ENCODE measurements around the gene SMYD3. TPM values are rescaled to one million over a fixed set of nuclear protein-coding genes. Genes with fewer than 3 reads are reported as not detected.

The SMYD3 gene
- polyA plus RNA-seq, 1 experiment, result 39.9 TPM

- ChIA-PET CTCF (interaction anchor here (0.9 to 1.6 kb wide), 4 partner anchors 9 to 1331 kb away, joined by 3 to 18 read pairs (median 4); no protein-coding TSS in a partner anchor), POLR2A (interaction anchor here (0.6 kb wide), 1 partner anchor 8 kb away, joined by 3 read pairs; no protein-coding TSS in a partner anchor)
- no peak for DNase-seq (ENCODE audit: low read depth, low spot score)
- TF ChIP-seq CTCF (IDR thresholded peaks at IDR 0.05; ENCODE audit: low read depth, low read length), result no peak
- no peak overlapping the region for H3K27ac ChIP-seq (ENCODE audit: low read depth, low read length)
- peak overlapping the region; percentile 8 for H3K4me3 ChIP-seq (ENCODE audit: low read depth, low read length)
- no peaks in the 10 kb centered on the region for H3K27me3 ChIP-seq (ENCODE audit: control insufficient read depth, insufficient read depth, low read length)
- no peaks in the 10 kb centered on the region for H3K9me3 ChIP-seq (ENCODE audit: control insufficient read depth, insufficient read depth, low read length)
These were observed 23.5 kb downstream of the SMYD3 start for GRCh38 chr1:246483569-246483933.

DNA sequence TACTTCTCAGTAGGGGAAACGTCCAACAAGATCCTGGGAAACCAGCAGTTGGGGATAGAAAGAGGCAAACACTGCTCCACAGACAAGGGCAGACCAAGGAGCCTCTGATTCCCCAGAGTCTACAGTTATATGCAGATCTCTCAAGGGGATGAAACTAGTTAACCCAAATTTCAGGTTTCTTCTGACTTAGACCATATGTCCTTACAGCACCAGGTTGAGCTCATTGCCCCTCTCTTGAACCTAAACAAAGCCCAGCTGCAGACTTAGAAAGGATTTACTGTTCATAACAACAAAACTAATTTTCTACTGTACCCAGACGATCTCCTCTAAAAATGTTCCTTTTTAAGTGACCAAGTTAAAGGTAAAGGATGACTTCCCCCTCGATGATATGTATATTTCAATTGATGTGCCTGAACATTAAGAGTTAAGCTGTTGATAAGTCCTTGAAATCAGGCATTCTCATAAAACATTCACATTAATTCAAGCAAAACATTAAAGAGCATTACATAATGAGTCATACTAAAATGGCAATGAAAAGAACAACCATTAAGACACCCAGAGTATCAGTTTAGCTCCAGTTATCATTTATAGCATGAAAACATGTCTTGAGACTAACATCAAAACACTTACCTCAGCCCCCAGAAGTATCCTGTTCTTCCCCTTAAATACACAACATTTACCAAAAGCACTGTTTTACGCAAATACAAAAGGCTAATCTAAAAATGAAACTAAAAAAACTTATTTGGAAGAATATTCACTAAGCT is 24.1 kb downstream of the SMYD3 start:
- peak; percentile 32 for DNase-seq (ENCODE audit: low read depth, low spot score)
- Histone ChIP-seq H3K9me3 (ENCODE audit: control insufficient read depth, insufficient read depth, low read length) (no peaks in the 10 kb centered on the region), H3K27me3 (ENCODE audit: control insufficient read depth, insufficient read depth, low read length) (no peaks in the 10 kb centered on the region), H3K4me3 (ENCODE audit: low read depth, low read length) (peak overlapping the region; percentile 8), H3K27ac (ENCODE audit: low read depth, low read length) (peak overlapping the region; percentile 65)
- TF ChIP-seq CTCF (IDR thresholded peaks at IDR 0.05; ENCODE audit: low read depth, low read length), result no peak
- ChIA-PET POLR2A (interaction anchor here (0.6 kb wide), 1 partner anchor 9 kb away, joined by 3 read pairs; no protein-coding TSS in a partner anchor), CTCF (interaction anchor here (0.5 to 1.6 kb wide), 5 partner anchors 10 to 1330 kb away, joined by 3 to 18 read pairs (median 5); no protein-coding TSS in a partner anchor)

GRCh38 chr1:246479061-246479460 is 28.0 kb downstream of the SMYD3 start:
- Histone ChIP-seq H3K27me3 (ENCODE audit: control insufficient read depth, insufficient read depth, low read length) (no peaks in the 10 kb centered on the region), H3K27ac (ENCODE audit: low read depth, low read length) (no peak overlapping the region), H3K9me3 (ENCODE audit: control insufficient read depth, insufficient read depth, low read length) (no peaks in the 10 kb centered on the region), H3K4me3 (ENCODE audit: low read depth, low read length) (no peak overlapping the region)
- ChIA-PET POLR2A (no interaction called here), CTCF (interaction anchor here (0.7 kb wide), 1 partner anchor 538 kb away, joined by 3 read pairs; no protein-coding TSS in a partner anchor)
- DNase-seq (ENCODE audit: low read depth, low spot score), result no peak
- TF ChIP-seq CTCF (IDR thresholded peaks at IDR 0.05; ENCODE audit: low read depth, low read length), result no peak

DNA sequence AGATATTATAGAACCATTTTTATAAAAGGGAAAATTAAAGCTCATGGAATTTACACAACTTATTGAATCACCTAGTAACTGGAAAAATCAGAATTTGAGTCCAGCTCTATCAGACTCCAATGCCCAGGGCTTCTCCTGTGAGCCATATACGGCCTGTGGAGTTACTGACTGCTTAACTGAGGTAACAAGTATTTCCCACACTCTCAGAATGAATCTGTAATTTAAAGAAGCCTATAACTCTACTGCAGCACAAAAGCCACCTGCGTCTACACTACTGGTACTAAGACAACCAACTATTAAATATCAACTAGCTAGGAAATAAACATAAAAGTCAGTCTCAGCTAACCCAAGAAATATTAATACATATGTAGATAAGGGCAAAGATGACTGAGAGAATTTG is 29.4 kb downstream of the SMYD3 start:
- no peak overlapping the region for H3K27ac ChIP-seq (ENCODE audit: low read depth, low read length)
- ChIA-PET POLR2A (no interaction called here), CTCF (interaction anchor here (0.6 kb wide), 1 partner anchor 676 kb away, joined by 3 read pairs; no protein-coding TSS in a partner anchor)
- no peak for DNase-seq (ENCODE audit: low read depth, low spot score)
- H3K9me3 ChIP-seq (ENCODE audit: control insufficient read depth, insufficient read depth, low read length), result no peaks in the 10 kb centered on the region
- TF ChIP-seq CTCF (IDR thresholded peaks at IDR 0.05; ENCODE audit: low read depth, low read length), result no peak
- no peaks in the 10 kb centered on the region for H3K27me3 ChIP-seq (ENCODE audit: control insufficient read depth, insufficient read depth, low read length)
- H3K4me3 ChIP-seq (ENCODE audit: low read depth, low read length), result no peak overlapping the region

GRCh38 chr1:246476771-246477170 is 30.3 kb downstream of the SMYD3 start:
- H3K27me3 ChIP-seq (ENCODE audit: control insufficient read depth, insufficient read depth, low read length), result no peaks in the 10 kb centered on the region
- no peak for DNase-seq (ENCODE audit: low read depth, low spot score)
- no peak for TF ChIP-seq CTCF (IDR thresholded peaks at IDR 0.05; ENCODE audit: low read depth, low read length)
- no peak overlapping the region for H3K27ac ChIP-seq (ENCODE audit: low read depth, low read length)
- H3K4me3 ChIP-seq (ENCODE audit: low read depth, low read length), result no peak overlapping the region
- ChIA-PET CTCF (interaction anchor here (0.9 kb wide), 1 partner anchor 16 kb away, joined by 5 read pairs; no protein-coding TSS in a partner anchor), POLR2A (no interaction called here)
- no peaks in the 10 kb centered on the region for H3K9me3 ChIP-seq (ENCODE audit: control insufficient read depth, insufficient read depth, low read length)
